Inferior parietal cortex (tissue), 1 donor: ENCODE results near the gene SAPCD2.
A peak's percentile ranks its signal among the peaks of the same experiment; 100 is the strongest.
"Not testable (repeated sequence)": the region's sequence is repeated elsewhere in the genome, so short reads cannot be mapped to it uniquely, and the experiment has no call there.

ENCODE experiments used
- DNase-seq: peaks from one replicate; pipeline ENCODE4 v3.0.0-alpha.2; 2016; ENCODE audit errors: extremely low spot score

Gene SAPCD2, protein sequence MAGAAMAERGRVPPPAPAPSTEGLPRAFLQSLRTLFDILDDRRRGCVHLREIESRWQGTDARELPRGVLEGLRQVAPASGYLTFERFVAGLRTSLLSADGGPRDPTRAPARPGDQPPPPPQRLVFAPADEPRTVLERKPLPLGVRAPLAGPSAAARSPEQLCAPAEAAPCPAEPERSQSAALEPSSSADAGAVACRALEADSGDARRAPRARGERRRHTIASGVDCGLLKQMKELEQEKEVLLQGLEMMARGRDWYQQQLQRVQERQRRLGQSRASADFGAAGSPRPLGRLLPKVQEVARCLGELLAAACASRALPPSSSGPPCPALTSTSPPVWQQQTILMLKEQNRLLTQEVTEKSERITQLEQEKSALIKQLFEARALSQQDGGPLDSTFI

DNA sequence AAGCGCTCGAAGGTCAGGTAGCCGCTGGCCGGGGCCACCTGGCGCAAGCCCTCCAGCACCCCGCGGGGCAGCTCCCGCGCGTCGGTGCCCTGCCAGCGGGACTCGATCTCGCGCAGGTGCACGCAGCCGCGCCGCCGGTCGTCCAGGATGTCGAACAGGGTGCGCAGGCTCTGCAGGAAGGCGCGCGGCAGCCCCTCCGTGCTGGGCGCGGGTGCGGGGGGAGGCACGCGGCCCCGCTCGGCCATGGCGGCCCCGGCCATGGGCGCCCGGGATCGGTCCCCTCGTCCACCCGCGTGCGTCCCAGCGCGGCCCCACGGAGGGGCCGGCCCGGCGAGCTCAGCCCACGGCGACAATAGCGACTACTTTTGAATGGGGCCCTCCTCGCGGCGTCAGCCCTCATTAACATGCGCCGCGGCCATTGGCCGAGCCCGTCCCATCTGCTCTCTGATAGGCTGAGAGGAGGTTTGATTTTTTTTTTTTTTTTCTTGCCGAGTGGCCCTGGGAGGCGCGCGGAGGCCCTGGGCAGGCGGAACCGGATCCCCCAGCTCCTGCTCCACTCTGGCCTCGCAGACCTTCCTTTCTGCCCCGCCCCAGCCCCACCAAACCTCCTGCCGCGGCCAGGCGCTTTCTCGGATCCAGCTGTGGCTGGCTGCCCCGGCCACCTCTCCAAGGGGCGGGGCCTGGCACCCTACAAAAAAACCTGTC, at the start of gene SAPCD2:
Gene SAPCD2, minus strand, starts transcription at position 357 of the 705 bp plus-strand sequence. Its CDS starts 97 bp downstream, at position 260.
- peak; percentile 94 for DNase-seq

DNA sequence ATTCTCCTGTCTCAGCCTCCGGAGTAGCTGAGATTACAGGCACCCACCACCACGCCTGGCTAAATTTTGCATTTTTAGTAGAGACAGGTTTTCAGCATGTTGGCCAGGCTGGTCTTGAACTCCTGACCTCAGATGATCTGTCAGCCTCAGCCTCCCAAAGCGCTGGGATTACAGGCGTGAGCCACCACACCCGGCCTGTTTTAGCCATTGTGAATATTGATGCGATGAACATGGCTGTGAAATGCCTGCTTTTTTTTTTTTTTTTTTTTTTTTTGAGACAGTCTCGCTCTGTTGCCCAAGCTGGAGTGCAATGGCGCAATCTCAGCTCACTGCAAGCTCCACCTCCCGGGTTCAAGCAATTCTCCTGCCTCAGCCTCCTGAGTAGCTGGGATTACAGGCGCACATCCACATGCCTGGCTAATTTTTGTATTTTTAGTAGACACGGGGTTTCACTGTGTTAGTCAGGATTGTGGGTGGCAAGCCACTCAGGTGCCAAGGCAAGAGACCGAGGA, 47.8 kb upstream of the SAPCD2 start:
- not testable (repeated sequence) for DNase-seq

DNA sequence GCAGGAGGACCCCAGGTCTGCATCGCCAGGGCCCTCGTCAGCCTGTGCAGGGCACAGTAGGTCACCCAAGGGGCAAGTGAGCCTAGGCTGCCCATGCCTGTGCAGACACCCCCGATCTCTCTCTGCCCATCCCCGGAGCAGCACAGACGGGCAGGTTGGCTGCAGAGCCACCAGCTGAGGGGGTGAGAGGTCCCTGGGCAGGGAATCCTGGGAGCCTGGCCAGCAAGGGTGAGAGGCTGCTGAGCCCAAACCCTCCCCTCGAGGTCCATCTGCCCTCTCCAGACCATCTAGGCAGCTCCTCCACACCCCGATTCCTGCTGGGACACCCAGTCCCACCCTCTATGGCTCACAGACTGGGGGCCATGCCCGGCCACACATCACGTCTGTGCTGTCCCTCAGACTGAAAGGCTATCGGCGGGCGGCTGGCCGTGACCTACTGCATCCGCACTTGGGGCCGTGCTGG, 46.9 kb upstream of the SAPCD2 start:
- no peak for DNase-seq

DNA sequence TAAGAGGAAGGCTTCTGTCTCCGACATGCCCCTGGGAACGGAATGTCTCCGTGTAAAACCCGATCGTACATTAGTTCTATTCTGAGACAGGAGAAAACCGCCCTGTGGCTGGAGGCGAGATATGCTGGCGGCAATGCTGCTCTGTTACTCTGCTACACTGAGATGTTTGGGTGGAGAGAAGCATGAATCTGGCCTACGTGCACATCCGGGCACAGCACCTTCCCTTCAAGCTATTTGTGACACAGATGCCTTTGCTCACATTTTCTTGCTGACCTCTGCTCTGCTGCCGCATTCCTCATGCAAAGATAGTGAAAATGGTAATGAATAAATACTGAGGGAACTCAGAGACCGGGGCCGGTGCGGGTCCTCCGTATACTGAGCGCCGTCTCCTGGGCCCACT, 46.4 kb upstream of the SAPCD2 start:
- DNase-seq, result no peak

DNA sequence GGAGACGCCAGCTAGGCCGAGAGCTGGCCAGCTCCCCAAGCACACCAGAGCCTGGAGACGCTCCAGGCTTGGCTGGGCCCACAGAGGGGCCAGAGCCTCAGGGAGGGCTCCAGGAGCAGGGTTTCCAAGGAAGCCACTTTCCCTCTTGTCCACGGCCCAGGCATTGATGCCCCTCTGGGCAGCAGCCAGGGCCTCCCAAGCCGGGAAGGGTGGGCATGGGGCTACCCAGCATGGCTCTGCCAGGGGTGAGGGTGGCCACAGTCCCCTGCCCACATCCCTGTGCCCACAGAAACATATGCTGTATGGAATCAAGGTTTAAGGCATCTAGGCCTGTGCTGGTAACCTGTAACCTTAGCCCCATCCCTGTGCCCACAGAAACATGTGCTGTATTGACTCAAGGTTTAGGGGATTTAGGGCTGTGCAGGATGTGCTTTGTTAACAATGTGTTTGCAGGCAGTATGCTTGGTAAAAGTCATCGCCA, 45.7 kb upstream of the SAPCD2 start:
- no peak for DNase-seq

DNA sequence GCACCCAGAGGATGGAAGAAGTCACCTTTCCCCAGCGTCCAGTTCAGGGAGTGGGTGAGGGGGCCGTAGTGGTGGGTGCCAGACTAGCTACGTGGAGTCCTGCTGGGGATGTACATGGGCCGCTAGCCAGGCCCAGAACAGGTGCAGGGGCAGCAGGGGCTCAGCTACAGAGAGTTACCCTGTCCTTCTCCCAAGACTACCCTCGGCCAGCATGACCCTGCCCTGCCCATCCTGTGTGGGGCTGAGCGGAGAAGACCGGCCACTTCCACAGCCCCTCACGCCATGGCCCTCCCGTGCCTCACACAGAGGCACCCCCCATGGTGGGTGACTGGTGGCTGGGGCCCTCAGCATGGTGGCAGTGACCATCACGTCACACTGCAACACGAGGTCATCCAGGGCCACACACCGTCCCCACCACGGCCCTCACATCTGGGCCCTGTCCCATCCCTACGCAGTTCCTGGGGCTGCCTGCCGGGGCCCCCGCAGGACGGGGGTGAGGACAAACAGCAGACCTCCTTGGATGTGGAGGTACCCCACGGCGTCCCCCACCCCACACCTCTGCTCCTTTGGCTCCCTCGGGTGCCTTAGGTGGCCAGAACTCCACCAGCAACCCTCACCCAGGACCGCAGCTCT, 45.2 kb upstream of the SAPCD2 start:
- DNase-seq, result no peak

DNA sequence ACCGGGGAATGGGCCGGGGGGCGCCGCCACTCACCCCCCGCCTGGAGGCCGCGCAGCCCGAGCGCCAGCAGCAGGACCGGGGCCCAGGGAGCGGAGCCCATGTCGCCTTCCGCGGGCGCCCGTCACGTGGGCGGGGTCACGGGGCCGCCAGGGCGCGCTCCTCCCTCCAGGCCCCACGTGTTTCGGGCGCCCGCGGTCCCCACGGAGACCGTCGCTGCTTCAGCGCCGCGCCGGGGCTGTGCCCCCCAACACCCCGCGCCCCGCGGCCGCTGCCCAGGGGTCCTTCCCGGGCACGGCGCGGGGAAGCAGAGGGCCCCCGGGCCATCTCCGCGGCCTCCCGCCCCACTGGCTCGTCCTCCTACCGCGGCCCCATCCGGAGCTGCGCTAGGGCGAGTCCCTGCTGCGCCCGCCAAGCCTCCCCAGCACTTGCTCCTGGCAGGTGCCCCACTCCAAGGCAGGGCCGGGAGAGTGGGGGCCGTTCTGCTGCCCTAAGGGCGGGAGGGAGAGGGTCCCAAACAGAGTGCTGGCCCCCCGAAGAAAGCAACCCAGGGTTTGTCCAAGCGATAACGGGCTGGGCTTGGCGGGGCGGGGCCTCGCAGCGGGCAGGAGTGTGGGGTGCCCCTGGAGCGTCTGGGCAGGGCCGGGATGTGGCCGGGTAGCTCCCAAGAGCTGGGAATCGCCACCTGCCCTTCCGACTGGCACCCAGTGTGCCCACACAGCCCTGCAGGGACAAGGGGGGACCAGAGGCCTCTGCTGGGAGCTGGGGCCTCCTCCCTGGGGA, 44.4 kb upstream of the SAPCD2 start, which contains the start of gene DPP7:
Gene DPP7, minus strand, starts transcription at position 121 of the 781 bp plus-strand sequence. Its CDS starts 20 bp downstream, at position 101.
- DNase-seq, result peak; percentile 66

DNA sequence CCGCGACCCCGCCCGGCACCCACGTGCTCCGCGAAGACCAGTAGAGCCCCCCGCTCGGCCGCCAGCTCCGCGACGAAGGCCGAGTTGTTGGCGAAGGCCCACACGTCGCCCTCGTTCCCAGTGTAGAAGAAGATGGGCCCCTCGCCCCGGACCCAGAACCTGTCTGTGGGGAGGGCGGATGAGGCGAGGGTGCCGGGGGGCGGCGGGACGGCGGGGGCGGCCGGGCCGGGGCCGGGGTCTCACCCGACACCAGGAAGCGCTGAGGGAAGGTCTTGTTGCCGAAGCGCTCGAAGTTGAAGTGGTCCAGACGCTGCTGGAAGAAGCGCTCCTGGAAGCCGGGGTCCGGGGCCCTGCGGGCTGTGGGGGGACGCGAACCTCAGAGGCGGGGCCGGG, 43.9 kb upstream of the SAPCD2 start:
- no peak for DNase-seq

DNA sequence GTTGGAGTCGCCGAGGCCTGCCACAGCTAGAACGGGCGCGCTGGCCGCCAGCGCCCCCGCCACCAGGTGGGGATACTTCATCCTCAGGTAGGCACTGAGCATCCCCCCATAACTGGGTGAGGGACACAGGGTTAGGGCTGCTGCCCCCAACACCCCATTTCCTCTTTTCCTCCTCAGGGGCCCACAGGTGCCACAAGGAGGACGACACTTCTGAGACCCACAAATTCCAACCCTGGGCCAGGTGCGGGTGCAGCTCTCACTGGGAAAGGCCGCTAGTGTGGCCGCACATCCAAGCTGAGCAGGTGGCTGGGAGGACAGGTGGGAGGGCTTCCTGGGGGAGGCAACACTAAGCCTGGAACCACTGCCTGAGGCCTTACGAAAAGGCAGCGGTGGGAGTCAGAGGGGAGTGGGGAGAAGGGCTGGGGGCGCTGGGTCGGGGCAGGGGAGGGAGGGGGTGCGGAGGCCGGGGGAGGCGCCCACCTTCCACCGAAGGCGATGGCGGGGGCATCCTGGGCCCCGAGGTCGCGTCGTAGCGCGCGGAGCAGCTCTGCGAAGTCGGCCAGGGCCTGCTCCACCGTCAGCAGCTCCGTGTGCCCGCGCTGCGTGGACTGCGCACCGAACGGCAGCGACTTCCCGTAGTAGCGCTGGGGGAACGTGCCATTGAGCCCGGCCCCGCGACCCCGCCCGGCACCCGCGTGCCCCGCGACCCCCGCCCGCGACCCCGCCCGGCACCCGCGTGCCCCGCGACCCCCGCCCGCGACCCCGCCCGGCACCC, 43.2 kb upstream of the SAPCD2 start:
- no peak for DNase-seq

DNA sequence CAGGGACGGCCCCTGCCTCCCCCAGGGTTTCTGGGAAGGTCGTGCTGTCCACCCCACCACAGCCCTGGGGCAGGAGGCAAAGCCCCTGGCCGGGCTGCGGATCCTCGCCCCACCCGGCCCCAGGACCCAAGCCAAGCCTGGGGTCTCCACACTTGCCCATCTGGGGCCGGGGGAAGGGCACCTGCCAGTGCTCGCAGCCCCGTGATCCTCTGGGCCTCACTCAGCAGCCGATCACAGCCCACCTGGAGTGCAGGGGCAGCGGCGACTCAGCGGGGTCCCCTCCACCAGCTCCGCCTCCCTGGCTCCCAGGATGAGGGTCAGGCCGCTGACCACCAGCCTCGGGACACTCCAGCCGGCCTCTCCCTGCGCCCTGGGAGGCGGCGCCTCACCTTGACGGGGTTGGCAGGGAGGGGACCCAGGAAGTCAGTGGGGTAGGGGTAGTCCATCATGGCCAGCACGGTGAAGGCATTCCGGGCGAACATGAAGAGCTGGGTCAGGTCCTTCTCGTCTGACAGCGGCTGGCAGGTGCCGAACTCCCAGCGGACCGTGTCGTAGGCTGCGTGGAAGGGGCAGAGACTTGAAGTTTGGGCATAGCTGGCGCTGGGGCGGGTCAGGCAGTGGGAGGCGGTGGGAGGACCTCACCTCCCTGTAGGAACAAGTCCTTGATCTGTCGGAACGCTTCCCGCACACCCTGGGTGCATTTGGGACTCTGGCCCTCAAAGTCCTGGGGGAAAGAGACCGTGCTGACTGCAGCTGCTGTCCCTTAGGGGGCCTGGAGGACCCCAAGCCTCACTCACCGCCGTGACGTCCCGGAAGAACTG, 42.4 kb upstream of the SAPCD2 start:
- DNase-seq, result no peak

DNA sequence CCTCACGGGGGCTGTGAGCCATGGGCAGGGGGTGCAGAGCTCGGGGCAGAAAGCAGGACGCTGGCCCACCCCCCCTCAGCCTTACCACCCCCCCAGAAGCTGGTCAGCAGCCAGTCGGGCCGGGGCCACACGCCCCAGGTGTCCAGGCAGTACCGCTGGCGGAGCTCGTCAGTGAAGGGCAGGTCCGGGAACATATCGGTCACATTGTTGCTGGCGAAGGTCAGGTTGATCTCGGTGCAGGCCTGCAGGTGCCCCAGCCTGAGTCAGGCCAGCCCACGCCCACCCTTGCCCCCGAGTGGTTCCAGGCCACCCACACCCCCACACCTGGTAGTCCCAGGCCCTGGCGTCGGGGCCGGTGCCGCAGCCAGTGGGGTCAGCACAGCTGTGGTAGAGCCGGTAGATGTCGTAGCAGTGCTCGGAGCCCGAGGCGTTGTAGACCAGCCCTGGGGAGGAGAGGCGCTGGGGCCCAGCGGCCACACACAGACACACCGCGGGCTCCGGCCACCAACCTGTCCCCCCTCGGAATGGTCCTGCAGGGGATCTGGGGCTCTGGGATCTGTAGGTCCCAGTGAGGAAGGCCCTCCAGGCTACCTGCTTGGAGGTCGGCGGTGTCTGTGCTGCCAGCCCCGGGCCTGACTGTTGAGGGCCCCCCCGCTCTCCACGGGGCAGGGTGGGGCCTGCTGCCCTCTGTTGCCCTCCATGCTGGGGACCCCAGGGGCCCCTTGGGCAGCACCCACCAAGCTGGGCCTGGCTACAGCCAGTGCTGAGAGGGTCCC, 41.6 kb upstream of the SAPCD2 start:
- DNase-seq, result no peak

DNA sequence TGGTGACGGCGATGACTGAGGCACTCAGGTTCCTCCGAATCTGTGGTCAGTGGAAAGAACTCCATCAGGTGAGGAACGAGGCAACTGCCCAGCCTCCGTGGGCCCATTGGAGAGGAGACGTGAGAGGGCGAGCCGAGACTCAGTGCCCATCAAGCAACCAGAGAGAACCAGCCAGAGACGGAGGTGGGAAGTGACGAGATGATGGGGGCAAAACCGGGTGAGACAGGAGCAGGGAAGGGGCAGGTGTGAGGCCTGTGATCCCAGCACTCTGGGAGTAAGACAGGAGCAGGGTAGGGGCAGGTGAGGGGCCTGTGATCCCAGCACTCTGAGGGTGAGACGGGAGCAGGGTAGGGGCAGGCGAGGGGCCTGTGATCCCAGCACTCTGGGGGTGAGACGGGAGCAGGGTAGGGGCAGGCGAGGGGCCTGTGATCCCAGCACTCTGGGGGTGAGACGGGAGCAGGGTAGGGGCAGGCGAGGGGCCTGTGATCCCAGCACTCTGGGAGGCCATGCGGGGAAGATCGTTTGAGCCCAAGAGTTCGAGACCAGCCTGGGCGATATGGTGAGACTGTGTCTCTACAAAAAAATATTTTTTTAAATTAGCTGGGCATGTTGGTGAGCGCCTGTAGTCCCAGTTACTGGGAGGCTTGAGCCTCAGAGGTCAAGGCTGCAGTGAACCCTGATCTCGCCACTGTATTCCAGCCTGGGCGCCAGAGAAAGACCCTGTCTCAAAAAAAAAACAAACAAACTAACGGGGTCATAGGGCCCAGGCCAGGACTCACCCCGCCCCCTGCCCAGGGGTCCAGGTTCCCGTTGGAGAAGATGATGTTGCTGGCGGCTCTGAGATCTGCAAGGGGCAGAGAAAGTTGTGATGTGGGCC, 40.8 kb upstream of the SAPCD2 start:
- no peak for DNase-seq

DNA sequence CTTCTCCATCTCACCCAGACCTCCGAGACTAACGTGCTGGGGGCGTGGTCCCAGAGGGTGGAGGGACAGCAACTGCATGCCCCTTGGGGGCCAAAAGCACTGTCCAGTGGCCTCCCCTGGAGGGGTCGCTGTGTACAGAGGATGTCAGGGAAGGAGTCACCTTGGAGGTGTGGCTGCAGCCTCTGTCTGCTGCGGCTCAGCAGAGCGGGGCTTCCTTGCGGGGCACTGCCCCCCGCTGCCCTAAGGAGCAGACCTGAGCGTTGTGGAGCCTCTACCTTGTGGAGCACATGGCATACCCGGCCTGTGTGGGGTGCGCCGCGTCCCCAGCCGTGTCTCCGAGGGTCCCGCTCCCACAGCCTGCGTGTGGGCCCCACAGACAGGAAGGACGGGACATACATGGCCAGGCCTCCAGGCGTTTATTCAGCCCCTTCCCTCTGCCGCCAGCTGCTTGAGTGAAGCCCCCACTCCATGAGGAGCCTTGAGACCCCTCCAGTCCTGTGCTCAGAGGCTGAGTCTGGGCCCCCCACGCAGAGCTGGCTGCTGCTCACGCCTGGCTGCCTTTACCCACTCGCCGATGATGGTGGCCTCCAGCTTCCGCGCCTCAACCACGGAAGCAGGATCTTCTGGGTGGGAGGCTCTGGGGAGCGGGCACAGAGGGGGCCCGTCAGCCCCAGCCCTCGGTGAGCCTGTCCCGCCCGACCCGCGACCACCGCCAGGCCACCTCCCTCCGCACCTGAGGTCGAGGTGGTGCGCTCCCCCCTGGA, 40.0 kb upstream of the SAPCD2 start:
- DNase-seq, result no peak

DNA sequence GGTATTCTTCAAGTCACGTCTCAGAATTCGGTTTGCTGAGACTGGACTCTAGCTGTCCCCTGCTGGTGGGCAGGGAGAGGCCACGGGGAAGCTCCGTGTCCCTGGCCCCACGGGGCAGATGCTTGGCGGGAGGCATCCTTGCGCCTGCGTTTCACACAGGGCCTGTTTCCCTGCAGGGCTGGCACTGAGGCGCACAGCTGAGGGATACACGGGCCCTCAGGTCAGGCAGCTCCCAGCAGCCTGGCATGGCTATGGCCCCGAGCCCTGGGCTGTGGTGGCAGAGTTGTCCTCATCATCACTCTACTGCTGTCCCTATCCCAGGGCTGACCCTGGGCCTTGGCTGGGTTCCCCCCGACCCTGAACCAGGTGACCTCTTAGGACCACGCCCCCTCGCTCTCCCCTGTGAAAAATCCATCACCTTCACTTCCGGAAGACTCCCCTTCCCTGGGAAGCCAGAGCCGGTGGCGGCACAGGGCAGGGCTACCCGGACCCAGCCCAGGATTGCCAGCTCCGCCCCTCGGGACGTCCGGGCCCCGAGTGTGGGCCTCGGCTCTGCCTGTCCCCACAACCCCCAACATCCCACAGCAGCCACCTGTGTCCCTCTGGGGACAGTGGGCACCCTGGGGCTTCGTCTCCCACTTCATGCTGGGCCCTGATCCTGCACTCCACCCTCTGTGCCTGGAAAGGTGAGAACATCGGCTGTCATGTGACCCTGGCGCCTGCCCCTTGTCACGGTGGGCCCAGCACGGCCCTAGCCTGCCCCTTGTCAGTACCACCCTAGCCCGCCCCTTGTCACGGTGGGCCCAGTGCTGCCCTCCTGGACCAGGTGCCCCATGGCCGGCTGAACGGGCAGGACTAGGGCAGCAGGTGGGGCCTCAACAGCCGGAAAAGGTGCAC, 39.1 kb upstream of the SAPCD2 start:
- DNase-seq, result no peak

DNA sequence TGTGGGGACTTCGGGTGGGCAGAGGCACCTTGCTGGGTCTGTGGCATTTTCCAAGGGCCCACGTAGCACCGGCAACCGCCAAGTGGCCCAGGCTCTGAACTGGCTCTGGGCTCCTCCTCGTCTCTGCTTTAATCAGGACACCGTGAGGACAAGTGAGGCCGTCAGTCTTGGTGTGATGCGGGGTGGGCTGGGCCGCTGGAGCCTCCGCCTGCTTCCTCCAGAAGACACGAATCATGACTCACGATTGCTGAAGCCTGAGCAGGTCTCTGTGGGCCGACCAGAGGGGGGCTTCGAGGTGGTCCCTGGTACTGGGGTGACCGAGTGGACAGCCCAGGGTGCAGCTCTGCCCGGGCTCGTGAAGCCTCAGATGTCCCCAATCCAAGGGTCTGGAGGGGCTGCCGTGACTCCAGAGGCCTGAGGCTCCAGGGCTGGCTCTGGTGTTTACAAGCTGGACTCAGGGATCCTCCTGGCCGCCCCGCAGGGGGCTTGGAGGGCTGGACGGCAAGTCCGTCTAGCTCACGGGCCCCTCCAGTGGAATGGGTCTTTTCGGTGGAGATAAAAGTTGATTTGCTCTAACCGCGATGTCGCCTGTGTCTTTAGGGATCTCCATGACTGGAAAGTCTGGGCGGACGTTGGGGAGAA, 38.4 kb upstream of the SAPCD2 start:
- DNase-seq, result no peak

DNA sequence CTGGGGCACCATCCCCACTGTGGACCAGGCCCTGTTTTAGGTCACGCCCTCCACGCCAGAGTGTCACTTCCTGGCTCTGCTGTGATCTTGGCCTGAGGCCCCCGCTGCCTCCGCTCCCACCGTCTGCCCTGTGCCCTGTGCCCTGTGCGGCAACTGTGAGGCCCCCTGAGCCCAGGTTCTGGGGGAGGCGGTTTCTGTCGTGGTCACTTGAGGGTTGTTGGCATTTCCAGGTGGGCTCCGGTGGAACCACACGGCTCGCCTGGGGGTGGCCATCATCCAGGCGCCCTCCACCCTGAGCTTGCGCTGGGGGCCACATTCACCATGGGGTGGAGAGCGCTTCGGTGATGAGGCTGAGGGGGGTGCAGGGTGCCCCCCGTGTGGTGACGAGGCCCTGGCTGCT, 37.6 kb upstream of the SAPCD2 start:
- DNase-seq, result no peak
